NCI-H1417 treated with DMSO at 0.1 percent for 48 hours (cell line): ENCODE measurements around the gene PLXDC1.
A peak's percentile ranks its signal among the peaks of the same experiment; 100 is the strongest.
"Not testable (repeated sequence)": the region's sequence is repeated elsewhere in the genome, so short reads cannot be mapped to it uniquely, and the experiment has no call there.

Experiments
- DNase-seq: peaks from one replicate; lab custom pipeline; 2025; lab: John Stamatoyannopoulos, UW

Gene PLXDC1

GRCh38 chr17:39125143-39125875 lies 26.1 kb downstream of the PLXDC1 start:
- no peak for DNase-seq

- DNase-seq, result no peak
Measured at GRCh38 chr17:39123627-39124026, 27.8 kb downstream of the PLXDC1 start.

- no peak for DNase-seq
Measured at GRCh38 chr17:39122991-39123390, 28.4 kb downstream of the PLXDC1 start.

GRCh38 chr17:39121919-39122318 lies 29.5 kb downstream of the PLXDC1 start:
- DNase-seq, result not testable (repeated sequence)

- no peak for DNase-seq
Measured at GRCh38 chr17:39118674-39119419, 32.6 kb downstream of the PLXDC1 start.

GRCh38 chr17:39116224-39116623 lies 35.2 kb downstream of the PLXDC1 start:
- no peak for DNase-seq

GRCh38 chr17:39115135-39115534 lies 36.3 kb downstream of the PLXDC1 start:
- DNase-seq, result no peak

GRCh38 chr17:39114723-39115122 lies 36.7 kb downstream of the PLXDC1 start:
- DNase-seq, result no peak

GRCh38 chr17:39113871-39114270 lies 37.6 kb downstream of the PLXDC1 start:
- DNase-seq, result no peak

GRCh38 chr17:39110435-39111136 lies 40.9 kb downstream of the PLXDC1 start:
- DNase-seq, result peak; percentile 9

GRCh38 chr17:39108461-39109375 lies 42.7 kb downstream of the PLXDC1 start:
- DNase-seq, result no peak

- no peak for DNase-seq
Measured at GRCh38 chr17:39107973-39108372, 43.5 kb downstream of the PLXDC1 start.

- no peak for DNase-seq
Measured at GRCh38 chr17:39107155-39107554, 44.3 kb downstream of the PLXDC1 start.

GRCh38 chr17:39105705-39106104 lies 45.7 kb downstream of the PLXDC1 start:
- DNase-seq, result no peak

GRCh38 chr17:39104657-39105056 lies 46.8 kb downstream of the PLXDC1 start:
- no peak for DNase-seq

GRCh38 chr17:39104046-39104445 lies 47.4 kb downstream of the PLXDC1 start:
- DNase-seq, result no peak

- DNase-seq, result no peak
Measured at GRCh38 chr17:39101091-39101490, 50.3 kb downstream of the PLXDC1 start.

- DNase-seq, result no peak
Measured at GRCh38 chr17:39100530-39100929, 50.9 kb downstream of the PLXDC1 start.

- DNase-seq, result no peak
Measured at GRCh38 chr17:39099663-39100286, 51.7 kb downstream of the PLXDC1 start.

GRCh38 chr17:39098588-39098987 lies 52.8 kb downstream of the PLXDC1 start:
- no peak for DNase-seq

- no peak for DNase-seq
Measured at GRCh38 chr17:39097537-39097936, 53.9 kb downstream of the PLXDC1 start.
